ENCODE results near the gene NPFF. TPM values are rescaled to one million over a fixed set of nuclear protein-coding genes. Genes with fewer than 3 reads are reported as not detected.

Gene NPFF
- total and polyA plus RNA-seq, 9 donors: 0.49 to 2.5 (median 0.90) TPM; not detected in 1

DNA sequence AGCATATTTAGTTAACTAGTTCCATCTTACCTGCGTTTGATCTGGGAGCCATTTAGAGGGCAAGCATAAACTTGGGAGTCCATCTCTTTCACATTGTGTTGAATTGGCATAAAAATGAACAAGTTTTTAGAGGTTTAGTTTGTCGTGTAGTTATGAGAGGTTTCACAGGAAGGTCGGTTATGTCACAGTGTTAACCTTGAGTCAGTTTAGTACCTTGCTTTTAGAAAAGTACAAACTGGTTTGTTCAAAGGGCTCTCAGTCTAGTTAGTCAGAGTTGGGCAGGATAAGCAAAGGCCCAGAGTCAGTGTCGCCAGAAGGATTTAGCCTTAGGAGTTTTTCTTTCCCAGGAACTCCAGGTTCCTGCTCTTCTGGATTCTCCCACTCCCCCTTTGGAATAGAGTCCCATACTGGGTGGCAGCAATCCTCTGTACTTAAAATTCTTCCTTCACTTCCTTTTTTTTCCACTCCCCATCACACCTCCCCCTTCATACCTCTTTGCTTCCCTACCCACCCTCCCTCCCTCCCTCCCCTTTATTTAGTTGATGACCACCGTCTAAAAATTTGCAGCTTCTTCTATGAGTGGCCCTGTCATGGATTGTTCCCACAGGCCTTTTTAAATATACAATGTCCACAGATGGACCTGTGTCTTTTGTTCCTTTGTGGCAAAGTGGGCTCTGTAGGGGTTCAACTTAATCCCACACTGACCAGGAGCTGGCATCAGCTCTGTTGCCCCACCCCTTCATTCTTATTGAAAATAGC, 43.3 kb downstream of the NPFF start:
- Histone ChIP-seq H3K27ac (ENCODE audit: low read length) (no peak overlapping the region), H3K4me1 (ENCODE audit: control insufficient read depth, insufficient read depth, low read length) (peaks cover 3% of the 10 kb centered on the region), H3K9me3 (replicated peaks; ENCODE audit: control insufficient read depth, low read depth, low read length) (no peaks in the 10 kb centered on the region), H3K4me3 (ENCODE audit: low read length) (no peak overlapping the region), H3K36me3 (ENCODE audit: control insufficient read depth, insufficient read depth, low read length) (peaks cover 92% of the 10 kb centered on the region), H3K27me3 (ENCODE audit: control insufficient read depth, insufficient read depth, low read length) (no peaks in the 10 kb centered on the region)
- no peak for DNase-seq
- WGBS (ENCODE audit: insufficient coverage): 75% methylated on average over 2 of the region's 5 CpGs

DNA sequence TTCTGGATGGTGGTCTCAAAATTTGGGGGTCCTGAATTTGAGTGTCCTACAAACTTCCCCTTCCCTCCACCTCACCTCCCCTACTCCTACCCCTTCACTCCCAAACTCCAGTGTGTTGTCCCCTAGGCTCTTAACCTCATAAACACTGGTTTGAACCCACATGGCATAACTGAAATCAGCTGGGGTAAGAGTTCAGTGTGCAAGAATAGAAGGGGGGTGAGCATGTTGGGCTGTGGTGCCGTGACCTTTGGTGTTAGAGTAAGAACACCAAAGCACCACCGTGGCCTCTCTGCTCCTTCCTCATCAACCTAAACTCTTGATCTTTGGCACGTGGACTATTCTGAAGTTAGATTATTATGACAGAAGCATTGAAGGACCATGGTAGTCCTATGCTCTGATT, 44.3 kb downstream of the NPFF start:
- H3K4me1 ChIP-seq (ENCODE audit: control insufficient read depth, insufficient read depth, low read length): peaks cover 3% of the 10 kb centered on the region
- no CpG with 5 or more reads among the region's 3 CpGs for WGBS (ENCODE audit: insufficient coverage)

DNA sequence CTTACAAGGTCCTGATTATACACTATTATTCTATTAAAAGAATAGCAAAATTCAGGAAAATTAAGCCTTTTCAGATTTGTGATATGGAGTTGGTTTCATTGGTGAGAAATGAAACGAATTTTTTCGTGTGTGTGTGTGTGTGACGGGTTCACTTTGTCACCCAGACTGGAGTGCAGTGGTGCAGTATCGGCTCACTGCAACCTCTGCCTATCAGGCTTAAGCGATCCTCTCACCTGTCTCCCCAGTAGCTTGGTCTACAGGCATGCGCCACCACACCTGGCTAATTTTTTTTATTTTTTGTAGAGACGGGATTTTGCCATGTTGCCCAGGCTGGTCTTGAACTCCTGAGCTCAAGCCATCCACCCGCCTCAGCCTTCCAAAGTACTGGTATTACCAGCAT, 45.7 kb downstream of the NPFF start:
- no peak overlapping the region for H3K4me3 ChIP-seq (ENCODE audit: low read length)
- H3K9me3 ChIP-seq (replicated peaks; ENCODE audit: control insufficient read depth, low read depth, low read length): no peaks in the 10 kb centered on the region
- 80% methylated on average over 1 of the region's 8 CpGs for WGBS (ENCODE audit: insufficient coverage)
- H3K4me1 ChIP-seq (ENCODE audit: control insufficient read depth, insufficient read depth, low read length): peaks cover 3% of the 10 kb centered on the region
- H3K36me3 ChIP-seq (ENCODE audit: control insufficient read depth, insufficient read depth, low read length): peaks cover 92% of the 10 kb centered on the region
- no peaks in the 10 kb centered on the region for H3K27me3 ChIP-seq (ENCODE audit: control insufficient read depth, insufficient read depth, low read length)
- H3K27ac ChIP-seq (ENCODE audit: low read length): no peak overlapping the region
- DNase-seq: no peak

More for the DNA sequence above, 44.3 kb downstream of the NPFF start:
- H3K4me3 ChIP-seq (ENCODE audit: low read length): no peak overlapping the region
- no peaks in the 10 kb centered on the region for H3K9me3 ChIP-seq (replicated peaks; ENCODE audit: control insufficient read depth, low read depth, low read length)
- peaks cover 92% of the 10 kb centered on the region for H3K36me3 ChIP-seq (ENCODE audit: control insufficient read depth, insufficient read depth, low read length)
- DNase-seq: no peak
- no peaks in the 10 kb centered on the region for H3K27me3 ChIP-seq (ENCODE audit: control insufficient read depth, insufficient read depth, low read length)
- no peak overlapping the region for H3K27ac ChIP-seq (ENCODE audit: low read length)

DNA sequence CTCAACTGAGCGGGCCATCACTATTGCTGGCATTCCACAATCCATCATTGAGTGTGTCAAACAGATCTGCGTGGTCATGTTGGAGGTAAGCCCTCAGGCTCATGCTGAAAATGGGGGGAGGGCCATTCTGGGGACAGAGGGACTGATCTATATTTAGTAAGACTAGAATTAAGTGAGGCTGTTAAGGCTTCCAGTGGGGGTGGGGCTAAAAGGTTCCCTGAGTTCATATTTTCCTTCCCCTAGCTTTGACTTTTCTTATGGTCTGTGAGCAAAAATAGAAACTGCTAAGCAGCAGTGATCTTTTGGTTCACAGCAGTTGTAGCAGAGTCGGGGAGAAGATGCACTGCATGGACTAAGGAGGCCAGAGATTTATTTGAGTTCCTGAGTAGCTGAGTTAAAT, 46.2 kb downstream of the NPFF start:
- no peak for DNase-seq
- Histone ChIP-seq H3K36me3 (ENCODE audit: control insufficient read depth, insufficient read depth, low read length) (peaks cover 88% of the 10 kb centered on the region), H3K27me3 (ENCODE audit: control insufficient read depth, insufficient read depth, low read length) (no peaks in the 10 kb centered on the region), H3K27ac (ENCODE audit: low read length) (no peak overlapping the region), H3K4me3 (ENCODE audit: low read length) (no peak overlapping the region), H3K9me3 (replicated peaks; ENCODE audit: control insufficient read depth, low read depth, low read length) (no peaks in the 10 kb centered on the region), H3K4me1 (ENCODE audit: control insufficient read depth, insufficient read depth, low read length) (peaks cover 3% of the 10 kb centered on the region)
- 71% methylated on average over 1 of the region's 3 CpGs for WGBS (ENCODE audit: insufficient coverage)

DNA sequence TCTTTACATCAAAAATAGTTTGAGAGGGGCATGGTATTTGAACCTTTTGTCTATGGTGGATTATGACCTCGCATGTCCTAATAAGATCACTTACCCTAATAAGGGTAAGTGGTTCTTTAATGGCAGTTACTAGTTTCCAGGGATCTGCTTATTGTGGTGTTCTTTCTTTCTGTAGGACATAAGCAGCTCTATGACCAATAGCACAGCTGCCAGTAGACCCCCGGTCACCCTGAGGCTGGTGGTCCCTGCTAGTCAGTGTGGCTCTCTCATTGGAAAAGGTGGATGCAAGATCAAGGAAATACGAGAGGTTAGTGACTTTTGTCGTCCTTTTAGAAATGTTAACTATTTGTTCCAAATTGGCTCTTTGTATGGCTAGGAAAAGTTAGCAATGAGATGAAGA, 48.2 kb downstream of the NPFF start:
- 40% methylated on average over 1 of the region's 4 CpGs for WGBS (ENCODE audit: insufficient coverage)
- H3K4me1 ChIP-seq (ENCODE audit: control insufficient read depth, insufficient read depth, low read length): peaks cover 10% of the 10 kb centered on the region
- H3K27me3 ChIP-seq (ENCODE audit: control insufficient read depth, insufficient read depth, low read length): no peaks in the 10 kb centered on the region
- no peak overlapping the region for H3K27ac ChIP-seq (ENCODE audit: low read length)
- H3K9me3 ChIP-seq (replicated peaks; ENCODE audit: control insufficient read depth, low read depth, low read length): no peaks in the 10 kb centered on the region
- DNase-seq: no peak
- no peak overlapping the region for H3K4me3 ChIP-seq (ENCODE audit: low read length)
- H3K36me3 ChIP-seq (ENCODE audit: control insufficient read depth, insufficient read depth, low read length): peaks cover 84% of the 10 kb centered on the region

Other genes with a start within 250 kb of the NPFF start
- 4.0 TPM for gene ESPL1, start 239.2 kb downstream of the NPFF start, total RNA-seq
- 1 to 10 TPM; 4.6 to 9.8 (median 6.5) TPM for gene ESPL1, start 239.2 kb downstream of the NPFF start, polyA plus RNA-seq (ENCODE audit: insufficient read depth in 1 of 8, insufficient read length in 8 of 8, low replicate concordance in 1 of 8)
- gene PFDN5, start 211.9 kb downstream of the NPFF start, total RNA-seq: 875 TPM
- gene PFDN5, start 211.9 kb downstream of the NPFF start, polyA plus RNA-seq (ENCODE audit: insufficient read depth in 1 of 8, insufficient read length in 8 of 8, low replicate concordance in 1 of 8): 100 to 1,000 TPM; 451 to 711 (median 530) TPM
- 47.5 TPM for gene MYG1, start 207.8 kb downstream of the NPFF start, total RNA-seq
- 10 to 100 TPM; 34.7 to 43.8 (median 37.0) TPM for gene MYG1, start 207.8 kb downstream of the NPFF start, polyA plus RNA-seq (ENCODE audit: insufficient read depth in 1 of 8, insufficient read length in 8 of 8, low replicate concordance in 1 of 8)
- 48.9 TPM for gene AAAS, start 185.9 kb downstream of the NPFF start, total RNA-seq
- 10 to 100 TPM; 47.9 to 62.4 (median 52.3) TPM for gene AAAS, start 185.9 kb downstream of the NPFF start, polyA plus RNA-seq (ENCODE audit: insufficient read depth in 1 of 8, insufficient read length in 8 of 8, low replicate concordance in 1 of 8)
- gene SP7, start 171.1 kb downstream of the NPFF start, total RNA-seq: 0.04 TPM
- gene SP7, start 171.1 kb downstream of the NPFF start, polyA plus RNA-seq (ENCODE audit: insufficient read depth in 1 of 8, insufficient read length in 8 of 8, low replicate concordance in 1 of 8): under 1 TPM in 3 of 8 donors, not detected in 5; 0.05 to 0.20 (median 0.06) TPM
- 34.8 TPM for gene SP1, start 127.3 kb downstream of the NPFF start, total RNA-seq
- gene SP1, start 127.3 kb downstream of the NPFF start, polyA plus RNA-seq (ENCODE audit: insufficient read depth in 1 of 8, insufficient read length in 8 of 8, low replicate concordance in 1 of 8): 10 to 100 TPM; 28.7 to 48.3 (median 37.4) TPM
- gene AMHR2, start 83.6 kb downstream of the NPFF start, total RNA-seq: not detected
- gene AMHR2, start 83.6 kb downstream of the NPFF start, polyA plus RNA-seq (ENCODE audit: insufficient read depth in 1 of 8, insufficient read length in 8 of 8, low replicate concordance in 1 of 8): under 1 TPM in 5 of 8 donors, not detected in 3; 0.09 to 0.36 (median 0.20) TPM
- 15.8 TPM for gene PRR13, start 65.8 kb downstream of the NPFF start, total RNA-seq
- 10 to 100 TPM; 41.3 to 59.1 (median 47.8) TPM for gene PRR13, start 65.8 kb downstream of the NPFF start, polyA plus RNA-seq (ENCODE audit: insufficient read depth in 1 of 8, insufficient read length in 8 of 8, low replicate concordance in 1 of 8)
- 206 TPM for gene PCBP2, start 55.4 kb downstream of the NPFF start, total RNA-seq
- 100 to 1,000 TPM; 520 to 664 (median 584) TPM for gene PCBP2, start 55.4 kb downstream of the NPFF start, polyA plus RNA-seq (ENCODE audit: insufficient read depth in 1 of 8, insufficient read length in 8 of 8, low replicate concordance in 1 of 8)
- gene MAP3K12, start 8.0 kb downstream of the NPFF start, total RNA-seq: 15.3 TPM
- 10 to 100 TPM; 12.1 to 19.7 (median 14.6) TPM for gene MAP3K12, start 8.0 kb downstream of the NPFF start, polyA plus RNA-seq (ENCODE audit: insufficient read depth in 1 of 8, insufficient read length in 8 of 8, low replicate concordance in 1 of 8)
- 26.2 TPM for gene TARBP2, start 6.2 kb downstream of the NPFF start, total RNA-seq
- gene TARBP2, start 6.2 kb downstream of the NPFF start, polyA plus RNA-seq (ENCODE audit: insufficient read depth in 1 of 8, insufficient read length in 8 of 8, low replicate concordance in 1 of 8): 10 to 100 TPM; 24.0 to 31.6 (median 26.7) TPM
- 18.8 TPM for gene ATF7, start 118.9 kb upstream of the NPFF start, total RNA-seq
- 10 to 100 TPM; 40.6 to 53.5 (median 47.2) TPM for gene ATF7, start 118.9 kb upstream of the NPFF start, polyA plus RNA-seq (ENCODE audit: insufficient read depth in 1 of 8, insufficient read length in 8 of 8, low replicate concordance in 1 of 8)
- 443 TPM for gene ATP5MC2, start 168.6 kb upstream of the NPFF start, total RNA-seq
- gene ATP5MC2, start 168.6 kb upstream of the NPFF start, polyA plus RNA-seq (ENCODE audit: insufficient read depth in 1 of 8, insufficient read length in 8 of 8, low replicate concordance in 1 of 8): 100 to 1,000 TPM; 622 to 893 (median 774) TPM
- 96.6 TPM for gene CALCOCO1, start 220.0 kb upstream of the NPFF start, total RNA-seq
- gene CALCOCO1, start 220.0 kb upstream of the NPFF start, polyA plus RNA-seq (ENCODE audit: insufficient read depth in 1 of 8, insufficient read length in 8 of 8, low replicate concordance in 1 of 8): 10 to 100 TPM; 65.9 to 85.7 (median 77.3) TPM
- gene CISTR, start 244.5 kb upstream of the NPFF start, total RNA-seq: not detected
- gene CISTR, start 244.5 kb upstream of the NPFF start, polyA plus RNA-seq (ENCODE audit: insufficient read depth in 1 of 8, insufficient read length in 8 of 8, low replicate concordance in 1 of 8): not detected

Measured in muscle of leg (tissue), 11 donors.